HG02610 (cell line): ENCODE results near the gene CACNB1.

Experiments used
- ATAC-seq: cut with Tn5 transposase; IDR thresholded peaks from one replicate; pipeline ENCODE4 v1.9.1; 2021; ENCODE audit warnings: mild to moderate bottlenecking, moderate library complexity; ENCODE audit not compliant: unreplicated experiment

CACNB1 gene

DNA sequence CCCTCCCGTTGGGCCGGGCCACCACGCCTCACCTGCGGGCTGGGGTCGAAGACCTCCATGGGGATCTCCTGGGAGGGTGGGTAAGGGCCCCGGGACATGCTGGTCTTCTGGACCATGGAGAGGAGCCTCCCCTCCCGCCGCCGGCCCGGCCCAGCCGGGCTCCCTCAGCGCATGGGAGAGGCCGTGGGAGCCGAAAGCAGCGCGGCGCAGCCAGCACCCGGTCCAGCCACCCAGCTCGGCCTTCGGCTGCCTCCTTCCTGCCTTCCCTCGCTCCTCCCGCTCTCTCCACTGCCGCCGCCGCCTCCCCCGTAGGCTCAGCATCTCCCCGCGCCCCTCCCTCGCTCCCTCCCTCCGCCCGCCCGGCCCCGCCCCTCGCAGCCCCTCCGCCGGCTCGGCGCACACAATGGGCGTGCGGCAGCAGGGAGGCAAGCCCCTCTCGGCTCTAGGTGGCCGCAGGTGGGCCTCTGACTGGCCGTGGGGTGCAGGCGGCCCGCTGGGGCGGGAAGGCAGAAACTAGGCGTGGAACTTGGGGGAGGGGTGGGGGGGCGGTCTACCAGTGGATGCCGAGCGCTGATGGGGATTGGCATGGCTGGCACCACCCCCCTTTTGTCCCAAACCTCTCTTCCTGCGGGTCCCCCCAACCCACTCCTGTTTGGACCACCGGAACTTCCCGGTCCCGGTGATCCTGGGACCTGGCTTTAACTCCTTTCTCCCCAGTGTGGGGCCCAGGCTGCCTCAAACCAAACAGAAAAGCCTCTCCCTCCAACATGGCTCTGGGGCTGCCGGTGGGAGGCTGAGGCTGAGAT is at the start of gene CACNB1:
CACNB1 (minus strand) TSS at position 290 of the 806 bp plus-strand sequence; CDS start at position 116, 174 bp downstream.
- no peak for ATAC-seq

DNA sequence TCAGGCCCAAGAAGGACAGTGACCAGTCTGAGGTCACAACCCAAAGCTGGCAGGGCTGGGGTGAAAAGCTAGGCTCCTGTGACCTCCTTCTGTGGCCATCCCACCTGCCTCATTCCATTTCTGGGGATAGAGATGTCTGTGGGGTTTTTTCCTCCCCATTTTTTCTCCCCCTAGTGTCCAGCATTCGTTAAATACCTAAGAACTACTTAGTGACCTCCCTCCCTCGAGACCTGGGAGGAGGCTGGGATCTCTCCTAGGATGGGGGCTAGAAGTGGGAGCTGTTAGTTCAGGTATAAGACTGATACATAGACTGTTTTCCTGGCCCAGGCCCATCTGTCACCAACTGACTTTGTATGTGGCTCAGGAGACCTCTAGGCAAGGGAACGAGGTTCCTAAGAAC is 48.8 kb upstream of the CACNB1 start:
- no peak for ATAC-seq

DNA sequence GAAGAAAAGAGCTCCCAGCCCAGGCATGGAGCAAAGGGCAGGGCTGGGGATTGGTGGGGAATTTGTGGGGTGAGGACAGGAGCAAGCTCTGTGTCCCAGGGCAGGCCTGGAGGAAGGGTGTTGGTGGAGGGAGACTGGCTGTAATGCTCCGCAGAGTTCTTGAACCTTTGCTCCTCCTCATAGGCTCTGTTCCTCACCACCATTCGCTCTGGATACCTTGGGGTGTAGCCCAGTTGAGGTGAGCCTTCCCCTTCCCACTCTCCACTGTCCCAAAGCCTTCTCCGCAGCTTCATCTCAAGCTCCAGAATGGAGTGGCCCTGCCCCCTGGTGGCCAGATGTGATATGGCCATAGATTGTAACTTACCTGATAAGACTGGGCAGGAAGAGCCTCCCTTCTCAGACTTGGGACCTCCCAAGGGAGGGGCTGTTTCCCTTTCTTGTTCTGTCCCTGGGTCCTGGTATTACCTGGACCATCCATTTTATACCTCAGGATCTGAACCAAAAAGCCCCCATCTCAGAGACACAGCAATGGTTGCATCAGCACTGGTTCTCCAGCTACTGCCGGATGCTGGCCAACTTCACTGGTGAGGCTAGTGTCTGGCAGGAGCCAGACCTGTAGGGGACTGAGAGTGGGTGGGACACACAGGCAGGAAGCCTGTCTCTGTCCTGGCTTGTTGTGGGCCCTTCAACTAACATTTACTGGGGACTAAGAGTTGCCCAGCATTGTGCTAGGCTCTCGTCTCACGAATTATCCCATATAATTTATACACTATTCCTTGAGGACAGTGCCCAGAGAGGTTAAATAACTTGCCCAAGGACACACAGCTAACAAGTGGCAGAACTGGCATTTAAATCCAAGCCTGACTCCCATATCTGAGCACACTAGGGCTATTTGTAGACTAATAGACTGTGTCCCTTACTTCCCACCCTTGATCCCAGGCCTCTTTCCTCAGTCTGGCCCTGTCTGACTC is 47.4 kb upstream of the CACNB1 start:
- peak; percentile 54 for ATAC-seq

DNA sequence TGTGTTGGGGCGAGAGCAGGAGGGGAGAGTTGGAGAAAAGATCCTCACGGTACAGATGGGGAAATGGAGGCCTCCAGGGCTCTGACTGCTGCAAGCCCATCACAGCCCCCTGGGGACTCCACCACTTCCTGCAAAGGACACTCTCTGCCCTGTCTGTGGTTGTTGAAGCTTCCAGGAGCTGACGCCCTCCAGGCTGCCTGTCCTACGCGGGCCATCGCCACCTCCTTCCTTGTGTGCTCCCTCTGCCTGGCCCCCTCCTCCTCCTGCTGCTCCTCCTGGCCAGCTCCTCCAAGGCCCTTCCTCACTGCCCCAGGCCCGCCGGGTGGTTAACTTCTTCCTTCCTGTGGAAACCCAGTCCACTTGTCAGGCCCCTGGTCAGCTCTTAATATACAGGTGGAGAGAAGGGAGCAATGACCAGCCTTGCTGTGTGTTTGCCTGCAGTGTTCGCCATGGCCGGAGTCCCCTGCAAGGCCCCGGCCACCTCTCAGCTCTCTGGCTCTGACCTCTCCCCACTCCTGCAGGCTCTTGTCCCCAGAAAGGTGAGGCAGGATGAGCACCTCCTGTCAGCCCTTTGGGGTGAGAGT is 46.6 kb upstream of the CACNB1 start:
- peak; percentile 7 for ATAC-seq

DNA sequence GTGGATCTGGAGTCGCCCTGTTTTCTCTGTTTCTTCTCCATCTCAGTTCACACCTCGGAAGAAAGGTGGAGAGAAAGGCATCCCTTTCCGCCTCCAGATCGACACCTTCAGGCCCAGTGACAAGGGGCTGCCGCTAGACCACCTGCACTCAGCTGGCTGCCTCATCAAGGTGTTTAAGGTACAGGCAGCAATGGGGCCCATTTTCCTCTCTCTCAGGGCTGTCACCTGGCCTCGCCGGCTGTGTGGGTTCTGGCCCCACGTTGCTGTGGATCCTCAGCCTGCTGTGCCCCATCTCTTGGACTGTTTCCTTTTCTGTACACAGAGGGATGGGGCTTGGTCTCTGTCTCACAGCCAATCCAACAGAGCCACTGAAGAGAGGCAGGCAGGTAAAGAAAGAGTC is 45.7 kb upstream of the CACNB1 start:
- no peak for ATAC-seq

DNA sequence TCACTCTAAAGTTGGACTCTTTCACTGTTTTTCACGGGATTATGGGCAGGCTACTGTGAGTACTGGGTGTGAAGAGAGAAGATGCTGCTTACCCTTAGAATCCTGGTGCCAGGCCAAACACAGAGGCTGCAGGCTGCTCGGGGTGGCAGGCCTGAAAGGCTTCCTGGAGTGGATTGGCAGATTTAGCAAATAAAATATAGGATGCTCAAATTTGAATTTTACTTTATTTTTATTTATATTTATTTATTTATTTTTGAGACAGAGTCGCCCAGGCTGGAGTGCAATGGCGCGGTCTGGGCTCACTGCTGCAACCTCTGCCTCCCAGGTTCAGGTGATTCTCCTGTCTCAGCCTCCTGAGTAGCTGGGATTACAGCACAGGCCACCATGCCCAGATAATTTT is 43.2 kb upstream of the CACNB1 start:
- ATAC-seq: no peak

DNA sequence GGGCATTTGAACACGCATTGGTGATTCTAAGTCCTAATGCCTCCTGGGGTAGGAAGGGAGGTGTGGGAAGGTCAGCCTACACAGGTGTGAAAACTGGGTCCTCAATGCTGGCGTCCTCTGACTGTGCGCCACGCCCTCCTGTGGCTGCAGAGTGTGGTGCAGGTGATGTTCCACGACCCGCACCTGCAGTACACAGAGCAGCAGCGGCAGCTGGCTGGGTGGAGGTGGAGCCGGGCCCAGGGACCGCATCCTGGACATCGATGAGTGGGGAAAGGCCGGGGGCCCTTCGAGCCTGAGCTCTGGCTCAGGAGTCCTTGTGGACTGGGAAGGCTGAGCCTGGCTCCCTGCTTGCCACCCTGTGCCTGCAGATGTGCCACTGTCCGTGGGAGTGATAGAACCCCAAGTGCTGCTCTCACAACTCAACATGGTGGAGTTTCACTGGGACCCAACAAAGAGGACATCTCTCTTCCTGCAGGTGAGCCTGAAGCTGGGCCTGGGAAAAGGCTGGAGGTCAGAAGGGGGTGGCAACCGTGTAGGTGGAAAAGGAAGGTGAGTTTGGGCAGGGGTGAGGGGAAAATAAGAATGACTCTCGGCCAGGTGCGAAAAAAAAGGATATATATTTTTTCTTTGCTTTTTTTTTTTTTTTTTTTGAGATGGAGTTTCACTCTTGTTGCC is 42.3 kb upstream of the CACNB1 start:
- ATAC-seq: no peak

DNA sequence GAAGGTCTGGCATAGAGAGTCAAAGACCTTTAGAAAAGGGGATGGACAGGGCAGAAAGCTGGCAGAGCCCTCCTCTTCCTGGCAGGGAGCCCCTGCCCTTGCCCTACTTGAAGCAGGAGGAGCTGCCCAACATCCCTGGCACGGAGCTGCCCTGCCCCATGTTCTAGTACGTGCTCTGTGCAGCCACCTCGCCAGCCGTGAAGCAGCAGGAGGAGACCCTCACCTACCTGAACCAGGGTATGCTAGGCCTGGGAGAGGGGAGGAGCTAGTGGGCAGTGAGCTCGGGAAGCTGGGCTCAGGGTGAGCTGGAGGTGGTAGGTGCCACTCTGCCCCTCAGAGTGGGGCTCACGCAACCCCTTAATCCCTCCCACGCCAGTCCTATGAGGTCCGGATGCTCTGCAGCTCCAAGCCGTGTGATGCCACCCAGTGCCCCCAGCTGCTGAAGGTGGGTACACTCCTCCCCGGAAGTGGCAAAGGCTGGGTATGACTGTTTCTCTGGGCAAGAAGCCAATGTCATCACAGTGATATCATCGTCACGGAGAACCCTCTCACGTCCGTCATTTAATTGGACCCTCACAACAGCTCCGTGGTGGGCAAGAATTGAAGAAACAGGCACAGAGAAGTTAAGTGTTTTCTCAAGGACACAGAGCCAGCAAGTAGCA is 41.0 kb upstream of the CACNB1 start:
- ATAC-seq: no peak

DNA sequence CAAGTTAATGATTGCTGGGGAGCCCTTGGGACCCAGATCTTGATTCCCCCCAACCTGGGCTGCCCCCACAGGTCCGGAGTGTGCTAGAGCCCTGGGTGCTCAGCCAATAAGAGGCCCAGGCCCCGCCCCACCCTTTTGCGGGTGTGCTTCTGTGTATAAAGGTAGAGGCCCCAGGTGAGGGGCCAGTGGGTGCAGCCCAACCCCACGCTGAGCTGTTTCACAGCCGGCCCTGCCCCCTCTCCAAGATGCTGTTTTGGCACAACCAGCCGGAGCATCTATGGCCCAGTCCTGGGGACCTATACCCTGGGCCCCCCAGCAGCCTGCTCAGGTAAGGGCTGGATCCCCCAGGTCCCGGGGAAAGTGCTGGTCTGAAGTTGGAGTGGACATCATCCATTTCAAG is 40.1 kb upstream of the CACNB1 start:
- ATAC-seq: no peak

DNA sequence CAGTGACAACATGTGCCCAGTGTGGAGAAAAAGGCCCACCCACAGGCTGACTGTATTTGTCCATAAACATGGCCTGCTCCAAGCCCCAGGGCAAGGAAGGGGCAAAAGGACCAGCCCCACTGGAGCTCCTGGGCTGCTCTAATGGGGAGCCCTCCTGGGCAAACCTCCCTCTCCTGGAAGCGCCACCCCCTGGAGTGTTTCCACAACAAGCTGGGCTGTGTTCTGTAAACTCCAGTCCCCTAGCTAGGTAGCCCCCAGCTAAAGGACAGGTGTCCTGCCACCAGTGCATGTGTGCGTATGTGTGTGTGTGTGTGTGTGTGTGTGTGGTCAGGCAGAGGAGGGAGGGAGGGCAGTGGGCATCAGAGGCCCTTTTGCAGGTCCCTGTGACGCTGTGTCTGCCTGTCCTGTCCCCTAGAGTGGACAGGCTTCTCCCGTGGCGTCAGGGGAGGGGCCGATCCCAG is 39.5 kb upstream of the CACNB1 start:
- no peak for ATAC-seq

DNA sequence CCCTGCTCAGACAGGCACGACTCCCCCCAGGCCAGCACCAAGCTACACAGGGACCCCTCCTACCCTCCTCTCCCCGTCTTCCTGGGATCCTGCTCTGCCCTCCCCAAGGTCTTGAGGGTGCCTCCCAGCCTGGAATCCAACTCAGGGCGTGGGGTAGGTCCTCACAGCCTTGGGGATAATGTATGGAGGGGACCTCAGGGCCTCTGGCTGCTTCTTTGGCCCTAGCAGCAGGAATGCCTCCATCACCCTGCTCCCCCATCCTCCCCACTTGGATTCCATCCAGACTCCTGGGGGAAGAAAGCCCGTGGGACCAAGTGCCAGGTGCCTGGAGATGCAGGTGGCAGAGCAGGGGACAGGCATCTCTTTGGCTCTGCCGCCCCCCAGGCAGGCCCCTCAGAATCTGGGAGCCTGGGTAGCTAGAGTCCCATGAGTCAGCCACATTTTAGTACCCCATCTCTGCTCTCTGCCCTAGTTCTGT is 39.0 kb upstream of the CACNB1 start:
- no peak for ATAC-seq

DNA sequence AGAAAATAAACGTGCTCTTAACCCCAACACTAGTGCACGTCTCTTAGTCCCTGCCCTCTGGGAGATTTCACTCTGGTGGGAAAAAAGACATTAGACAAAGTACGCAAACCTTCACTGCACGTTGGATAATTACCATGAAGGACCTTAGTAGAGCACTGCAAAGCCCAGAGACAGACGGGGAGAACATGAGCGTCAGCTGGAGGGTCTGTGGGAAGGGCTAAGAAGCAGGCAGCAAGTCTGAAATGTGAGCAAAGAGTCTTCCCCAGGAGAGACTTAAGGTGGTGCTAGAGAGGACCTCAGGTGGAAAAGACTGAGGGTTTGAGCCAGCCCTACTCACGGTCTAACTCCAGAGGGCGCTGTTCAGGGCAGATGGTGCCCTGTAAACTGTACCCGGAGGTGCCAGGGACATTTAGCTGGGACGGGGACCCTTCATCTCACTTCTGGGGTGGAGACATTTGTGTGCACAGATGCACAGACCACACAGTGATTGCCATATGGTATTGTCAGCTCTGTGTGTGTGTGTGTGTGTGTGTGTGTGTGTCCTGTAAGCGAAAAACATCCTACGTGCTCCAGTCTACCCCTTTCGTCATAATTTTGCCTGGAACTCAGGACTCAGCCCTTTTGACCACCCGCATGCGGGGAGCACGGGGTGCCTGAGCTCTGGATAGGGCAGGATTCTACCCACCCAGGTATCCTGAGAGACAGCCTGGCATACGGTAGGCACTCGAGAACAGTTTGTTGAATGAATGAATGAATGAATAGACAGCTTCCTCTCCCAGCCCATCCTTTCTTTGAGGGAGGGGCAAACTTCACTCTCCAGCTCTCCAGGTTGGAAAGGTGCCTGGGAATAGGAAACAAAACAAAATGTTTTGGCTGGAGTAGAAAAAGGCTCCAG is 38.3 kb upstream of the CACNB1 start:
- no peak for ATAC-seq

DNA sequence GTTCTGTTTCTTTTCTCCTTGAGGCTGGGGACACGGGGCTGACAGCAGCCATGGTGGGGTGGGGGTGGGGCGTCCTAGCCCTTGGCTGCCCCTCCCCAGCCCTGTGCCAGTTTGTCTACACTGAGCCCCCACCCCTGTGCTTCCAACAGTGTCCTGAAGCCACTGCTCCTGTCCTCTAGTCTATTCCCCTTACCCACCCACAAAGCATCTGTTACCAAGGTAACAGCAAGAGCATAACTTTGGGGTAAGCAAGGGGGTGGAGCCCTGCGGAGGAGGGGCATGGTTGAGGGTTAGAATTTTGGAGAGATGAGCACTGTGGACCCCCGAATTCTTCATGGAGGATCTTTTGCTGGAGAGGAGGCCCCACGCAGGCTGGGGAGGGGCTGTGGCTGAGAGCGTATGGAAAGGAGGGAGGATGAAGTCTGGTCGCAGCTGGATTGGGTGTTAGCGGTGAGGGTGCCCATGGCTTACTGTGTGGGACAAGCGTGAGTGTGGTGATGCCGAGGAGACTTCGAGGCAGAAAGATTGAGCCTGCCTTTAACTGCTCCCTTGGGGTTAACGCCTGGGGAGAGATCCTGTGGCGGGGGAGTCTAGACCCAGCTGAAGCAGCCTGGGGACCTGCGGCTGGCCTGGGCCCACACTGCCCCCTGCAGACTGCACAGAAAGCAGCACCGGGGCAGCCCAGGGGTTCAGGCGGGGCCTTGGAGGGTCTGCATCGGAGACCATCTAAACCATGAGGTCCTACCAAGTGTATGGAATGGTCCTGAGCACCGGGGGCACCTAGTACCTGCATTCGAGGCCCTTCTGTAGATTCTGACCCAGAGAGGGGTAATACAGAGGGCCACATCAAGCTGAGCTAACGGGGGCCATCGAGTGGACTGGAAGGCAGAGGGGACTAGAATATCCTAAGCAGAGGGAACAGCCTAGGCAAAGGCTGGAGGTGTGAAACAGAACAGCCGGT is 34.4 kb upstream of the CACNB1 start:
- no peak for ATAC-seq

DNA sequence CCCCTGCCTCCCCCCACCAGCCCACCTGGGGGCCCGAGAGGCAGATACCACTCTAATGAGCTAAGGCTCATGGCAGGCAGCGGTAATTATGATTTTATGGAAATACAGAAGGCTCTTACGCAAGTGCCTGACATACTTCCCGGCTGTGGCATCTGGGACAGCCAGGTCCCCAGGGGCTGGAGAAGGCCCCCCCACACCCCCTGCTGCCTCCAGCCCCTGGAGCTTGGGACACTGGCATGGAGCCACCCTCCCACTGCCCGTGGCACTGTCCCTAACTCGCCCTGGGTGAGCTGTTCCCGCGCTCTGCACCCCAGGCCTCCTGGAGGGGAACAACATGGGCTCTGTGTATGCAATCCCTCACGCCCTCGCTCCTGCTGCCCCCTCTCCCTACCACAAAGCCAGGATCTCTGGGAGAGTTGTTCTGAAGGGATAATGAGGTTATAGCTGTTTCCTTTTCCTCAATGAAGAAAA is 33.7 kb upstream of the CACNB1 start:
- no peak for ATAC-seq

DNA sequence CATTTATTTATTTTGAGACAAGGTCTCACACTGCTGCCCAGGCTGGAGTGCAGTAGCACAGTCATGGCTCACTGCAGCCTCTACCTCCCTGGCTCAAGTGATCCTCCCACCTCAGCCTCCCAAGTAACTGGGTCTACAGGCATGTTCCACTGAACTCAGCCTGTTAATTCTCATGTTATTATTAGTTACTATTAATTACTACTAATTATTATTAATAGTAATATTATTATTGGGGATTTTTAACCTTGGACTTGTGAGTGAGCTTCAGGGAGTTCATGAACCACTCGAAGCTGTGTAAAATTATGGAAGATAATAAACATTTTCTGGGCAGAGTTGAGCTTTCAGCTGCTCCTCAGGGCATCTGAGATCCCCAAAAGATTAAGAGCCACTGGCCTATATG is 32.9 kb upstream of the CACNB1 start:
- ATAC-seq: no peak

DNA sequence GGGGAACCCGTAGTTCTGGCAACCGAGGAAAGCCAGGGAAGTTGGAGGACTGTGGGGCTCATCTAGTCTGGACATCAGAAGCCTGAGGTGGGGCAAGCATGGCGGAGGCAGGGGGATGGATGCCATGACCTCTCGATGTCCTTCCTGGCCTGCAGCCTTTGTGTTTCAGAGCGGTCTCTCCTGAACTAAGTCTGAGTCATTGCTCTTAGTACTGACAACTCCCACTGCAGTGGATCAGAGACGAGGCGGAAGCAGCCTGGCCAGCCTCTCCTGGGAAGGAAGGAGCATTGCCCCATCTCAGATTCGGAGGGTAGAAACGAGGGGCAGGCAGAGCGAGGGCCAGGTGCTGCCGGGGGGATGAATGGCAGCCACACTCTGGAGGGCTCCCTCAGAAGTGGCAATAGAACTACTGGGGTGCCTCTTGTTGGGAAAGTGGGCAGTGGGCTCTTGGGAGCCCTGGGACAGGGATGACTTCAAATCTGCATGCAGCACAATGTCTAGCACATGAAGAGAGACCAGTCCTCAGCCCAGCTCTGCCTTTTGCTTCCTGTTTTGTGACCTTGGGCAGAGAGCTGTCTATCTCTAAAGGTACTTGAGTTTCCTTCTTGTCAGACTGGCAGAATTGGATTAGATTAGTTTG is 31.9 kb upstream of the CACNB1 start:
- ATAC-seq: no peak

DNA sequence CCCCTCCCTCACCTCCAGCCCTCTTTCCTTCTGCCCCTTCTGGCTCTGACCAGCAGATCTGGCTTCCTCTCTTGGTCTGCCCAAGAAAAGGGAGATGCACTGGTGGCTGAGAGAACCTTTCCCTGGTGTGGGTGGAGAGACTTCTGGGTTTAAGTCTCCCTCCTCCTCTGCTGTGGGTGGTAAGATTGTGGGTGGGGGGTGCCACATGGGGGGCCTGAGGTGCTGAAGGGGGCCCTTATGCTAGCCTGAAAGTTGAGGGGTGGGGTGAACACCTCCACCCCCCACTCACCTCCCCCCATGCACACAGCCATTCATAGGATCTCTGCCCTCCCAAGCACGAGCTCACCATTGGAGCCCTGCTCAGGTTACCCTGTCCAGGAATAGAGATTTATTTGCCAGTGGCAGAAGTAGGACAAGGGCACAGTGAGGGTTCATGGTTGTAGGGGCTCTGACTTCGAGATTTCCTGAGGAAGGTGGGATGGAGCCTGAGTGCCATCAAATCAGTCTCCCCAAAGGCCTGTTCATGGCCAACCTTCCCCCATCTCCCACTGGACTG is 30.0 kb upstream of the CACNB1 start:
- ATAC-seq: no peak
